ENCODE measurements around the gene PSMA8. TPM values are rescaled to one million over a fixed set of nuclear protein-coding genes. Genes with fewer than 3 reads are reported as not detected.

PSMA8 gene
- not detected in 2 replicates for total RNA-seq

GRCh38 chr18:26133652-26134051, at the start of gene PSMA8:
Gene PSMA8, plus strand, starts transcription at chr18:26133869. Its CDS starts 97 bp downstream, at chr18:26133966.

GRCh38 chr18:26090130-26091046, 43.3 kb upstream of the PSMA8 start, which contains the start of gene SS18:
Gene SS18, minus strand, starts transcription at chr18:26090613. Its CDS starts 44 bp downstream, at chr18:26090569.

GRCh38 chr18:26226229-26227050, 92.8 kb downstream of the PSMA8 start, which contains the start of gene TAF4B:
Gene TAF4B, plus strand, starts transcription at chr18:26226445. Its CDS starts 489 bp downstream, at chr18:26226934.

Other genes with a start within 250 kb of the PSMA8 start
- 69.7 and 83.1 TPM in 2 replicates for gene SS18, start 43.3 kb upstream of the PSMA8 start, total RNA-seq
- 0.79 and 1.8 TPM in 2 replicates for gene TAF4B, start 92.6 kb downstream of the PSMA8 start, total RNA-seq

All from bronchial smooth muscle cell (primary cell).